Caco-2 (cell line): ENCODE measurements around the gene OTOG. TPM values are rescaled to one million over a fixed set of nuclear protein-coding genes. Genes with fewer than 3 reads are reported as not detected.

ENCODE experiments used
- BruUV-seq: library from RNA; stranded (reverse); fragments of 400-500 nt; replicated peaks from 2 replicates; lab custom pipeline; 2021; lab: Mats Ljungman, UMichigan
- CTCF ChIA-PET: fragments of 300-600 bp; sonication (Branson Sonifier 250); formaldehyde crosslinking; loops from one replicate; lab custom pipeline; 2022; ENCODE audit warnings: antibody characterized with exemption; lab: Charles Lee
- POLR2A ChIA-PET: fragments of 300-600 bp; sonication (Branson Sonifier 250); formaldehyde crosslinking; loops from one replicate; lab custom pipeline; 2022; ENCODE audit warnings: antibody characterized with exemption; lab: Charles Lee
- DNase-seq, 2 experiments: peaks; one replicate each; pipeline versions ENCODE4 v3.0.0 to v3.0.0-alpha.2; 2020 to 2022
- H3K27me3 ChIP-seq: replicated peaks from 2 replicates; pipeline ENCODE4 v1.6.0; 2011; ENCODE audit warnings: low read length; ENCODE audit not compliant: control insufficient read depth, insufficient read depth
- H3K36me3 ChIP-seq: 2 replicates; pipeline ENCODE4 v1.5.1; 2011; ENCODE audit warnings: low read length; ENCODE audit not compliant: control insufficient read depth, insufficient read depth
- H3K4me1 ChIP-seq: fragments of 250-450 bp; sonication (Bioruptor Pico); 2 replicates; pipeline ENCODE4 v1.5.1; 2020; ENCODE audit warnings: mild to moderate bottlenecking
- H3K4me3 ChIP-seq: 2 replicates; pipeline ENCODE4 v1.5.1; 2011; ENCODE audit warnings: low read depth, mild to moderate bottlenecking, control low read depth, low read length
- H3K9me3 ChIP-seq: fragments of 250-450 bp; sonication (Bioruptor Pico); 2 replicates; pipeline ENCODE4 v1.5.1; 2020; ENCODE audit warnings: mild to moderate bottlenecking, moderate library complexity
- H3K27ac Mint-ChIP-seq: one replicate; pipeline ENCODE4 v1.8.0; 2022; ENCODE audit warnings: mixed read lengths; ENCODE audit not compliant: unreplicated experiment
- H3K27me3 Mint-ChIP-seq: one replicate; pipeline ENCODE4 v1.8.0; 2022; ENCODE audit warnings: mixed read lengths; ENCODE audit not compliant: insufficient read depth, unreplicated experiment
- H3K36me3 Mint-ChIP-seq: one replicate; pipeline ENCODE4 v1.8.0; 2022; ENCODE audit warnings: mild to moderate bottlenecking, mixed read lengths; ENCODE audit not compliant: insufficient read depth, unreplicated experiment
- H3K4me1 Mint-ChIP-seq: one replicate; pipeline ENCODE4 v1.8.0; 2022; ENCODE audit warnings: low read depth, mixed read lengths; ENCODE audit not compliant: unreplicated experiment
- H3K4me3 Mint-ChIP-seq: one replicate; pipeline ENCODE4 v1.8.0; 2022; ENCODE audit warnings: mild to moderate bottlenecking, moderate library complexity, mixed read lengths; ENCODE audit not compliant: unreplicated experiment
- H3K9me3 Mint-ChIP-seq: one replicate; pipeline ENCODE4 v1.8.0; 2022; ENCODE audit warnings: mixed read lengths; ENCODE audit not compliant: unreplicated experiment
- CTCF ChIP-seq, 2 experiments: fragments of 200-600 bp in 1 of 2; IDR thresholded peaks; 1 replicate in 1 of 2; 2 replicates in 1 of 2; pipeline versions ENCODE4 v1.5.1 to v1.8.0; 2011 to 2022; ENCODE audit warnings: antibody characterized with exemption in 1 of 2, control low read depth in 1 of 2, inconsistent platforms in 1 of 2, low read depth in 1 of 2, low read length in 1 of 2, mild to moderate bottlenecking in 1 of 2, moderate library complexity in 1 of 2; ENCODE audit not compliant: insufficient read depth in 1 of 2, severe bottlenecking in 1 of 2, unreplicated experiment in 1 of 2
- intact Hi-C: fragments of 100-400 bp; cut with micrococcal nuclease; formaldehyde crosslinking; loops from one replicate; pipeline ENCODE4 v1.10.0; 2022; ENCODE audit not compliant: unreplicated experiment
- total RNA-seq: library from RNA; stranded (reverse); gene quantifications from 2 replicates; pipeline ENCODE4 v1.2.3, GENCODE V29; 2022

The OTOG gene
- total RNA-seq, 1 experiment from 2014 or later, result 0.95 TPM

- CTCF ChIA-PET, result no interaction called here
- Mint-ChIP-seq H3K36me3 (no peaks in the 10 kb centered on the region), H3K4me3 (no peak overlapping the region), H3K27me3 (peaks cover 13% of the 10 kb centered on the region), H3K27ac (no peak overlapping the region), H3K9me3 (no peaks in the 10 kb centered on the region), H3K4me1 (no peaks in the 10 kb centered on the region)
- intact Hi-C loops, result no loop called here
- BruUV-seq, result no TSS peak
- no peak for TF ChIP-seq CTCF (IDR thresholded peaks at IDR 0.05; ENCODE audit: insufficient read depth in 1 of 2, low read depth in 1 of 2, low read length in 1 of 2, severe bottlenecking in 1 of 2, unreplicated experiment in 1 of 2)
- Histone ChIP-seq H3K27me3 (no peaks in the 10 kb centered on the region), H3K36me3 (no peaks in the 10 kb centered on the region), H3K4me1 (no peaks in the 10 kb centered on the region), H3K4me3 (no peak overlapping the region), H3K9me3 (0 out of 2 replicates have a peak, but pooled peaks cover 2% of the 10 kb centered on the region)
- POLR2A ChIA-PET, result no interaction called here
- DNase-seq, result no peak
Measured at GRCh38 chr11:17642980-17643379, 95.9 kb downstream of the OTOG start.

- ChIA-PET CTCF (interaction anchor here (0.6 kb wide), 1 partner anchor 120 kb away, joined by 3 read pairs; no protein-coding TSS in a partner anchor), POLR2A (no interaction called here)
- Mint-ChIP-seq H3K4me1 (no peaks in the 10 kb centered on the region), H3K27ac (no peak overlapping the region), H3K4me3 (no peak overlapping the region), H3K36me3 (no peaks in the 10 kb centered on the region), H3K9me3 (no peaks in the 10 kb centered on the region), H3K27me3 (peaks cover 13% of the 10 kb centered on the region)
- intact Hi-C loops, result no loop called here
- H3K4me3 ChIP-seq, result no peak overlapping the region
- no peak for DNase-seq
- no TSS peak for BruUV-seq
- H3K36me3 ChIP-seq, result no peaks in the 10 kb centered on the region
- TF ChIP-seq CTCF (IDR thresholded peaks at IDR 0.05; ENCODE audit: insufficient read depth in 1 of 2, low read depth in 1 of 2, low read length in 1 of 2, severe bottlenecking in 1 of 2, unreplicated experiment in 1 of 2), result no peak
- H3K9me3 ChIP-seq, result 0 out of 2 replicates have a peak, but pooled peaks cover 3% of the 10 kb centered on the region
- no peaks in the 10 kb centered on the region for H3K4me1 ChIP-seq
- no peaks in the 10 kb centered on the region for H3K27me3 ChIP-seq
Measured at GRCh38 chr11:17643506-17644405, 96.7 kb downstream of the OTOG start.

- H3K4me1 Mint-ChIP-seq, result no peaks in the 10 kb centered on the region
- intact Hi-C loops, result no loop called here
- no peak overlapping the region for H3K27ac Mint-ChIP-seq
- ChIA-PET CTCF (no interaction called here), POLR2A (no interaction called here)
- H3K27me3 Mint-ChIP-seq, result peaks cover 12% of the 10 kb centered on the region
- Histone ChIP-seq H3K36me3 (no peaks in the 10 kb centered on the region), H3K4me3 (no peak overlapping the region), H3K4me1 (no peaks in the 10 kb centered on the region), H3K27me3 (no peaks in the 10 kb centered on the region), H3K9me3 (0 out of 2 replicates have a peak, but pooled peaks cover 3% of the 10 kb centered on the region)
- H3K36me3 Mint-ChIP-seq, result no peaks in the 10 kb centered on the region
- no peak overlapping the region for H3K4me3 Mint-ChIP-seq
- H3K9me3 Mint-ChIP-seq, result no peaks in the 10 kb centered on the region
- BruUV-seq, result no TSS peak
- DNase-seq, result no peak
- no peak for TF ChIP-seq CTCF (IDR thresholded peaks at IDR 0.05; ENCODE audit: insufficient read depth in 1 of 2, low read depth in 1 of 2, low read length in 1 of 2, severe bottlenecking in 1 of 2, unreplicated experiment in 1 of 2)
Measured at GRCh38 chr11:17645190-17645970, 98.3 kb downstream of the OTOG start.
